SK-N-DZ (cell line): Measurements from ENCODE around the gene TMEM130. TPM values are rescaled to one million over a fixed set of nuclear protein-coding genes. Genes with fewer than 3 reads are reported as not detected.

Source experiments
- DNase-seq: peaks from one replicate; pipeline ENCODE4 v3.0.0-alpha.2; 2015; ENCODE audit warnings: low spot score
- polyA plus RNA-seq, 2 experiments: library from polyadenylated mRNA; depleted of rRNA; stranded (reverse); fragments of >200 nt; gene quantifications; 2 replicates each; pipeline ENCODE4 v1.2.3, GENCODE V29; 2014

The TMEM130 gene
- 13.9 and 14.5 TPM in 2 replicates for polyA plus RNA-seq (2014; cell fraction: cytosol; rRNA removed)
- polyA plus RNA-seq (2014; cell fraction: nucleus; rRNA removed), result 9.4 and 12.4 TPM in 2 replicates

DNA sequence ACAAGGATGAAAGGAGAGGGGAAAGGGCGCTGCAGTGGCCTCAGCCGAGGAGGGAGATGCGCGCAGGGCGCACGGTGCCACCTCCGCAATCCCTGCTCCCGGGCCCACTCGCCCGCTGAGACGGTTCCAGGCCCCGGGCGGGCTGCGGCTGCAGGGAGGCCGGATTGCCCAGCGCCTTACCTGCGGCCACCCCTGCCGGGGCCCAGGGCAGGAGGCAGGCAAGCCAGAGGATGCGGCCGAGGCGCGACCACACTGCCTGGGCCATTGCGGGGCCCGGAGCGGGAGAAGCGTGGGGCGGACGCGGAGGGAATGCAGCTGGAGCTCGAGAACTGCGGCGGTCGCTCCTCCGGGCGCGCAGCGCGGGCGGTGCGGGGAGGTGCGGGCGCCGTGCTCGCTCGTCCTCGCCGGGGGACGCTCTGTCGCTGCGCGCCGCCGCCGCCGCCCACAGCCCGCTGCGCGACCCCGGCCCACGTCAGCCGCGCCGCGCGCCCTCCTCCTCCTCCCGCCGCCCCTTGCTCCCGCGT, at the start of gene TMEM130:
TMEM130 (minus strand) TSS at position 418 of the 524 bp plus-strand sequence; CDS start at position 265, 153 bp downstream.
- DNase-seq, result no peak

GRCh38 chr7:98917331-98917730, 47.5 kb upstream of the TMEM130 start:
- no peak for DNase-seq

DNA sequence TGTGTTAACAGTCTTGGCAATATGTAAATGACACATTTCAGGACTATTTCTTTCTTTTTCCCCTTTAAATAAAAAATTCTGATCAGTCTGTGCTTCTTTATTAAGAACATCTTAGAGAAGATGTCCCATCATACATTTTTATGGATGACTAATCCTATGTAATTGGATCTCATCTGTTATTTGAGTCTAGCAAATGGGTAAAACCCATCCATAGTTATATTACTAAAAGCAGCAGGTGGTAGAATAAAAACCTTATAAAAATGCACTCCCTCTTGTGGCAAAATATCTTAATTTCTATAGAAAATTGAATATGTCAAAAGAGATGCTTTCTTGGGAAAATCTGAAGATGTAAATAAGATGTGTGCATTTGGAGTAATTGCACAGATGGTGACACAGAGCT, 43.8 kb upstream of the TMEM130 start:
- DNase-seq, result no peak

DNA sequence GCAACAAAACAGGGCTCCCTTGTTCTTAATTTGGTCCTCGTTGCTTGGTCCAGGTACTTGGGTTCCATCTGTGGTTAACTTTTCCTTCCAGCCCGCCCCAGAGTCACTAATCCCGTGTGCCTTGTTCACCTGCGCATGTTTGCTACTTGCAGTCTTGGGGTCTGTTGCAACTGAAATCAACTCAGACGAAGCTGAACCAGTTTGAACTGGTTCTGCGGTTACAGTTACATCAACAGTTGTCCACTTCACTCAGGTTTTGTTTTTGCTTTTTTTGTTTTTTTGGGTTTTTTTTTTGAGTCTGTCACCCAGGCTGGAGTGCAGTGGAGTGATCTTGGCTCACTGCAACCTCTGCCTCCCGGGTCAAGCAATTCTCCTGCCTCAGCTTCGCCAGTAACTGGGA, 43.2 kb upstream of the TMEM130 start:
- DNase-seq, result no peak

DNA sequence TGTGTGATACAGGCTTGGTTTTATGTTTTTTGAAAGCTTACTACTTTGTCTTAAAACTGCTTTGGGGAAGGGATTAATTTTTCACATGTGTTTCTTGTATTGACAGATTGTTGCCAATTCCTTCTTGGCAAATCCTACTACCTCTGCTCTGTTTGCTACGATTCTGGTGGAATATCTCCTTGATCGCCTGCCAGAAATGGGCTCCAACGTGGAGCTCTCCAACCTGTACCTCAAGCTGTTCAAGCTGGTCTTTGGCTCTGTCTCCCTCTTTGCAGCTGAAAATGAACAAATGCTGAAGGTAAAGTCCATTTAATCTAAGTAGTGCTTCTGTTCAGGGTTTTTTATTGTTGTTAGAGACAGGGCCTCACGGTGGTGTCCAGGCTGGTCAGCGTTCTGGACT, 42.1 kb upstream of the TMEM130 start:
- DNase-seq, result no peak

GRCh38 chr7:98910427-98910826, 40.6 kb upstream of the TMEM130 start:
- no peak for DNase-seq

DNA sequence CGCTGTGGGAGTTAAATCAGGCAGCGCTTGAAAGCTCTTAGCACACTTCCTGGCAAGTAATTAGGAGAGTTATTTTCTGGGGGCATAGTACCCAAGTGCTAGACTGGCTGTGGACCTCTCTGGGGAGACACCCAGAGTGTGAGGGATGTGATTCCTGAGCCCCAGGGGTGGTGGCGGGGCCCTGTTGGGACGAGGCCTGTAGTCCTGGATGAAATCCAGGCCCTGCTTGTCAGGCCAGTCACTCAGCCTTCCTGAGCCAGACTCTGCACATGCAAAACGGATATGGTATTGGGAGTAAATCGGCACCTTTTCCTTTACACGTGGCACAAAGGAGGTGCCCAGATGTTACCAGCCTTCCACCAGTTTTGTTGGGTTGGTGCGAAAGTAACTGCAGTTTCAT, 39.7 kb upstream of the TMEM130 start:
- DNase-seq, result no peak

- no peak for DNase-seq
Measured at GRCh38 chr7:98908585-98908984, 38.8 kb upstream of the TMEM130 start.

- no peak for DNase-seq
Measured at GRCh38 chr7:98907570-98907969, 37.8 kb upstream of the TMEM130 start.

DNA sequence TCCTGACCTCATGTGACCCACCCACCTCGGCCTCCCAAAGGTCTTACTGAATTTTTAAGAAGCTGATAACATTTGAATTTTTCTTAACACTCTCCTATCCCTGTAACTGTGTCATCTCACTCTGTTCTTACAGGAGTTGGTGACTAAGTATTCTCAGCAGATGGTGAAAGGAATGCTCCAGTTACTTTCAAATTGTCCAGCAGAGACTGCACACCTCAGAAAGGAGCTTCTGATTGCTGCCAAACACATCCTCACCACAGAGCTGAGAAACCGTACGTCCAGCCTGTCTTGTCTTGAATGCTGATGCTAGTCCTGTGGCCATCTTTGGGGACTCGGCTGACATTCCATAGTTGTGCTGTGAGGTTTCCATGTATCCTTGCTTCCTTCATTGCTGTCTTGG, 33.4 kb upstream of the TMEM130 start:
- no peak for DNase-seq

DNA sequence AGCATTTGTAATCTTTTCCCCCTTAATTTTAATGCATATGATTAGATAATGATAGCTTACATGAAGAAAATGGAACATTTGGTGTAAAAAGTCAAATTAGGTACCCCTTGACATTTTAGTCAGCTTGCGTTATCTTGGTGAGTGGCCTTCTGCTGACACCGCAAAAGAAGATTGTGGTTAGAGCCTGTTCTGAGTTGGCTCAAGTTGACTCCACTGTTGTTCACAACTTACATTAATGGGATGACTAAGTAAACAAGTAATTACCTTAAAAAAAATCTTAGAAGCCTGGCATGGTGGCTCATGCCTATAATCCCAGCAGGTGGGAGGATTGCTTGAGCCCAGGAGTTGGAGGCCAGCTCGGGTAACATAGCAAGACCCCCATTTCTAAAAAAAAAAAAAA, 32.7 kb upstream of the TMEM130 start:
- no peak for DNase-seq

DNA sequence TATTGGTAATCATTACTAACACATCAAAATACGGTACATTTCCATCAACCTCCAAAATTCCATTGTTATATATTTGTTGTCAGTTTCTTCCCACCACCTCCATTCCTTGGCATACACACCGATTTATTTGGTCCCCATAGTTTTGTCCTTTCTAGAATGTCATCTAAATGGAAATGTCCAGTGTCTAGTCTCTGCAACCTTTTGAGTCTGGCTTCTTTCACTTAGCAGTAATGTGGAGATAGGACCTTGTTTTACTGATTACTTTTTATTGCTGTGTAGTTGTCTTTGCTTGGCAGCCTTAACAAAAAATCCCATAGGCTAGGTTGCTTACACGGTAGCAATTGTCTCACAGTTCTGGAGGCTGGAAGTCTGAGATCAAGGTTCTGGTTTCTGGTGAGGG, 31.0 kb upstream of the TMEM130 start:
- DNase-seq, result no peak

- DNase-seq, result no peak
Measured at GRCh38 chr7:98899816-98900215, 30.0 kb upstream of the TMEM130 start.

DNA sequence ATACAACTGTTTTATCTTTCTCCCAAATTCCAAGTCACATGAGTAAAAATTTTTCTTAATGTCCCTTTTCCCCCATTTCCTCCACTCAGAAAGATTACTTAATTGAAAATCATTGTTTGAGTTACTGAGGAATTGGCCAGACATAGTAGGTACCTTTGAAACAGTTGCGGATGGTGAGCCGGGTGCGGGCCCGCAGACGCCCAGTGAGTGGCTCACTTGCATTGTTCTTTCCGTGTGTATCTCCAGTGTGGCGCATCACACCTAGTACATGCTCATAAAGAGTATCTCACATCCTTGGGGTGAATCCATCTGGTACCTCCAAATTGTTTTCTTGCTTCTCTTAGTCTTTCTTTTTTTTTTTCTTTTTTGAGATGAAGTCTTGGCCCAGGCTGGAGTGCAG, 22.8 kb upstream of the TMEM130 start:
- no peak for DNase-seq

DNA sequence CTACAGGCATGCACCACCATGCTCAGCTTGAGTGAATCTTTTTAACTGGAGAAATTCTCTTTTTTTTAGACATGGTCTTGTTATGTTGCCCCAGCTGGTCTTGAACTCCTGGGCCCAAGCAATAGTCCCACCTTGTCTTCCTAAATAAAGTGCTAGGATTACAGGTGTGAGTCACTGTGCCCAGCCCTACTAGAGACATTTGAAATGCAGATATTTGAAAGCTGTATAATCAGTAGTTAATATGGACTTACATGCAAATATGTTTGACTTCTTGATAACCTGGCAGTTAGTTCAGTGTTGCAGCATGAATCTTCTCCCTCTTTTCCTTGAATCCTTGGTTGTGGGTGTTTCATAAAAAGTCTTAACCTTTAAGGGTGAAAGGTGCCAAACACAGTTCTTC, 17.2 kb upstream of the TMEM130 start:
- DNase-seq, result no peak

DNA sequence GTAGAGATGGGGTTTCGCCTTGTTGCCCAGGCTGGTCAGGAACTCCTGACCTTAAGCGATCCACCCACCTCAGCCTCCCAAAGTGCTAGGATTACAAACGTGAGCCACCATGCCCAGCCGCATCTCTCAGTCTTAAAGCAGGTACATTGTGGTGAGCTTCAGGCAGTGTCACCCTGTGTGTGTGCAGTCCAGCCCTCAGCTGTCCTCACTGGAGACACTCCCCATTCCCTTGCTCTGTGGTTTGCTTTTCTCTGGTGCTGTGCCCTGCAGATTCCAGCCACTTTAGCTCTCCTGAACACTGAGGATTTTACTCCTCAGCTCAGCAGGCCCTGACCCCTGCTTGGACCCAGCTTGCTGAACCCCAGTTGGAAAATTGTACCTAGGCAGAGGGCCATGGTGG, 14.6 kb upstream of the TMEM130 start:
- no peak for DNase-seq

DNA sequence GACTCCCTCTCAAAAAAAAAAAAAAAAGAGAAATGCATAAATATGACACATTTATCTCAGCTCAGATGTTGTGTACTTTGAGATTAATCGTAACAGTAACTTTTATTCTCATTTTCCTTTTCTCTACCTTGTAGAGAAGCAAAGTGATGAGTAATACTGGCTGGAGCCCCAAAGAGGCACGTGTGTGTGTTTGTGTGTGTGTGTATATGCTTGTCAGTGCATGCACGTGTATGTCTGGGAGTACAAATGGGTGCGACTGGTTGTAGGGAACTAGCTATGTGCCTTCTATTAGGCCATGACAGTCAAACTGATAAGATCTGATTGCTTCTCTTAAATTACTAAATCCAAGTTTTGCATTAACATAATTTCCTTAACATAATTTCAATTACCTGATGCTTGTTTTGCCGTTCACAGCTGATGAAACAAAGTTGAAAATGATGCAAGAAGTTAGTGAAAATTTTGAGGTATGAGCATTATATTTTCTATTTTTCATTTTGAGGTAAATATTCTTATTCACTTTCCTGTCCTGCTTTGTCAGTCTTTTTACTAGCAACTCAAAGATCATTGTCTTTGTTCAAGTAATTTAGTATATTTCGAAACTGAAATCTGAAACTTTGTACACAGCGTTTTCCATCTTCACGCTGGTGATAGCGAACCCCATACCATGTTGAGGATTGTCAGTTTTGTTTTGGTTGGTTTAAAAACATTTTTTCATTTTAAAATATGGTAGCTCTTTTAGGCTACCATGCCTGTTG, 11.9 kb upstream of the TMEM130 start:
- no peak for DNase-seq

DNA sequence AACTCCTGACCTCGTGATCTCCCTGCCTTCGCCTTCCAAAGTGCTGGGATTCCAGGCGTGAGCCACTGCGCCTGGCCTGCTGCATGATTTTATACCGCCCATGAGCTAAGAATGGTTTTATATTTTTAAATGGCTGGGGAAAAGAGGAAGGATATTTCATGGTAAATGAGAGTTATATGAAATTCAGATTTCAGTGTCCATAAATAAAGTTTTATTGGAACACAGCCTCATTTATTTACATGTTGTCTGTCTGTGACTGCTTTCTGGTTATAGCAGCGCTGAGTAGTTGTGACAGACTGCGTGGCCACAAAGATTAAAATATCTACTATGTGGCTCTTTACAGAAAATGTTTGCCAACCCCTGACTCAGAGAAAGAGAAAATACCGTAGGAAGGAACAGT, 10.7 kb upstream of the TMEM130 start:
- no peak for DNase-seq

- DNase-seq, result no peak
Measured at GRCh38 chr7:98879979-98880315, 10.1 kb upstream of the TMEM130 start.

DNA sequence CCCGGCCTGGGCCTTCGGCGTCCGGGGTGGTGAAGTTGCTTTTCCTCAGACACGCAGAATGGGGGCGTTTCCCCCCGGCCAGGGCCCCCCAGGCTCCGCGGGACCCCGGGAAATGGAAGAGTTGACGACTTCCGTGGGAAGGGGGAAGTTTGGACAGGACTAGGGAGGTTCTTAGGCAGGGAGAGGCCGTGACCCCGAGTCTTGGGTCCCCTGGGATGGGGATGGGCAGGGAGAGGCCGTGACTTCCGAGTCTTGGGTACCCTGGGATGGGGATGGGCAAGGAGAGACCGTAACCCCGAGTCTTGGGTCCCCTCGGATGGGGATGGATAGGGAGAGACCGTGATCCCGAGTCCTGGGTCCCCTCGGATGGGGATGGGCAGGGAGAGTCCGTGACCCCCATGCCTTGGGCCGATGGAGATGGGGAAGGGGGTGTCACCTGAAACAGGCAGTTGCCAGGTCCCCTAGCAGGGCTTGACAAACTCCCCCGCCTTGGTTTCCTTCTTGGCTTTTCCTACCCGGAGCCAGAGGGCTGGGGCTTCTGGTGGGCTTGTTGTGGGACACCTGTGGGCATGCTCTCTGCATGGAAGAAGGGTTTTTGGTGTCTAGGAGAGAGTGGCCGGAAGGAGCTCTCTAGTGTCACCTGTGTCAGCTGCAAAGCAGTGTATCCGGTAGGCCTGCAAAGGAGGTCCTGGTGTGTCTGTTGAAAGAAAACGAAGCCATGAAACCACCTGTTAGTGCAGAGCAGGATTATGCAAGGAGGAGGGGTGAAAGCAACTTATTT, 9.6 kb upstream of the TMEM130 start:
- peak; percentile 43 for DNase-seq

DNA sequence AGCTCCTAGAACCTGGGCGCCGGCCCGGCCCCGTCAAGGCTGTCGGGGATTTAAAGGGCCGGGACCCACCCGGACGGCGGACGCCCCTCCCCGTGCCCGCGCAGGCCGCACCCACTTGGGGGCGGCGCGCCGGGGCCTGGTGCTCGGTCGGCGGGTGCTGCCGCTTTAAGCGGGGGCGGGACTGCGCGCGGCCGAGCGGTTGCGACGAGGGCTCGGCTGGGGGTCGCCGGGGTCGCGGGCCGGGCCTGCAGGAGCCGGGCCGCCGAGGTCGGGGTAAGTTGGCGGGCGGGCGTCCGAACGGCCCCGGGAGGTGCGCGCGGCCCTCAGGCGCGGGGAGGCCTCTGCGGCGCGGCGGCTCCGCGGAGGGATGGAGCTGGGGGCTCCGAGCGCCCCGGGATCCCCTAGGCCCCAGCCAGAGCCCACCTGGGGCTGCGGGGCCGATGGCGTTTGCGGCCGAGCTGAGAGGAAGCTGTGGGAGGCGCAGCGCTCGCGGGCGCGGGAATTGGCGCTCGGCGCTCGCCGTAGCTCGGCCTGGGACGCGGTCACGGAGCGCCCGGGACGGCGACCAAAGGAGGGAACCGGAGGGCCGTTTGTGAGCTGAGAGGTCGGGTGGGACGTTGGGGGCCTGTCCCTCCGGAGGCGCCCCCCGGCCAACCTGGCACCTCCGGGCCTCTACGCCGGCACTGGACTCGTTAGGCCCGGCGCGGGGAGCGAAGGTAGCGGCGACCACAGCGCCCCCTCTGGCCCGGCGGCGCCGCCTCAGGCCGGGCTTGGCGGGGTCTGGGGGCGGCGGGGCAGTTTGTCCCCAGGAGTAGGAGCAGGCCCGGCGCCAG, 8.8 kb upstream of the TMEM130 start, which contains the start of gene TRRAP:
TRRAP (plus strand) TSS at position 168 of the 833 bp plus-strand sequence. CDS start 2,619 bp downstream, outside the sequence.
- peak; percentile 72 for DNase-seq
